ENCODE results near the gene OSER1. TPM values are rescaled to one million over a fixed set of nuclear protein-coding genes. Genes with fewer than 3 reads are reported as not detected.

Gene OSER1
- polyA plus RNA-seq, 3 donors: 42.3 to 89.1 (median 45.1) TPM

- DNase-seq: no peak
- H3K4me3 ChIP-seq (replicated peaks in 1 of 3; ENCODE audit: low read depth in 2 of 3, low read length in 3 of 3): no peak overlapping the region
- H3K9ac ChIP-seq (ENCODE audit: insufficient read depth, low read length, poor library complexity, severe bottlenecking): no peak overlapping the region
- Mint-ChIP-seq H3K4me1 (no peaks in the 10 kb centered on the region), H3K9me3 (no peaks in the 10 kb centered on the region), H3K27ac (no peak overlapping the region), H3K4me3 (no peak overlapping the region), H3K27me3 (ENCODE audit: low read depth in 3 of 3) (peaks cover 0 to 4% (median 0%) of the 10 kb centered on the region in 3 donors), H3K36me3 (no peaks in the 10 kb centered on the region)
- no peaks in the 10 kb centered on the region for H3K27me3 ChIP-seq (ENCODE audit: control insufficient read depth in 2 of 2, insufficient read depth in 2 of 2, low read length in 2 of 2)
- H3K27ac ChIP-seq (ENCODE audit: low read depth in 1 of 2, low read length in 2 of 2): no peak overlapping the region
- H4K20me1 ChIP-seq (ENCODE audit: insufficient read depth, low read length): no peaks in the 10 kb centered on the region
- no peak overlapping the region for H2AFZ ChIP-seq (ENCODE audit: insufficient read depth, low read depth, low read length, poor library complexity, severe bottlenecking)
- 91% methylated on average over 5 of the region's 10 CpGs for WGBS (ENCODE audit: insufficient coverage)
- H3K36me3 ChIP-seq (replicated peaks in 1 of 2; ENCODE audit: control insufficient read depth in 1 of 2, insufficient read depth in 2 of 2, low read length in 2 of 2): no peaks in the 10 kb centered on the region
- no peak overlapping the region for H3K4me2 ChIP-seq (replicated peaks; ENCODE audit: extremely low read depth, low read length, poor library complexity, severe bottlenecking)
- TF ChIP-seq CTCF (IDR thresholded peaks at IDR 0.05): no peak
- H3K9me3 ChIP-seq (replicated peaks in 1 of 2; ENCODE audit: control insufficient read depth in 1 of 2, insufficient read depth in 1 of 2, low read length in 2 of 2): no peaks in the 10 kb centered on the region
- intact Hi-C loops (cut with micrococcal nuclease): no loop called here
- H3K4me1 ChIP-seq (ENCODE audit: control insufficient read depth in 1 of 2, insufficient read depth in 2 of 2, low read length in 2 of 2): no peaks in the 10 kb centered on the region
- no peaks in the 10 kb centered on the region for H3K79me2 ChIP-seq (ENCODE audit: insufficient read depth, low read length)
These were observed 21.3 kb upstream of the OSER1 start for GRCh38 chr20:44231713-44232468.

- no peaks in the 10 kb centered on the region for H3K4me1 Mint-ChIP-seq
- H3K27ac Mint-ChIP-seq: peak overlapping the region in 1 of 7 donors; percentile 25
These were observed 20.6 kb upstream of the OSER1 start for GRCh38 chr20:44231193-44231592.

More at GRCh38 chr20:44231193-44231592, 20.6 kb upstream of the OSER1 start:
- no peak for TF ChIP-seq CTCF (IDR thresholded peaks at IDR 0.05)
- Histone ChIP-seq H2AFZ (ENCODE audit: insufficient read depth, low read depth, low read length, poor library complexity, severe bottlenecking) (no peak overlapping the region), H3K27me3 (ENCODE audit: control insufficient read depth in 2 of 2, insufficient read depth in 2 of 2, low read length in 2 of 2) (no peaks in the 10 kb centered on the region), H3K79me2 (ENCODE audit: insufficient read depth, low read length) (no peaks in the 10 kb centered on the region), H3K4me2 (replicated peaks; ENCODE audit: extremely low read depth, low read length, poor library complexity, severe bottlenecking) (no peak overlapping the region), H3K9ac (ENCODE audit: insufficient read depth, low read length, poor library complexity, severe bottlenecking) (no peak overlapping the region), H3K9me3 (replicated peaks in 1 of 2; ENCODE audit: control insufficient read depth in 1 of 2, insufficient read depth in 1 of 2, low read length in 2 of 2) (no peaks in the 10 kb centered on the region), H3K27ac (ENCODE audit: low read depth in 1 of 2, low read length in 2 of 2) (no peak overlapping the region), H3K4me1 (ENCODE audit: control insufficient read depth in 1 of 2, insufficient read depth in 2 of 2, low read length in 2 of 2) (no peaks in the 10 kb centered on the region), H3K36me3 (replicated peaks in 1 of 2; ENCODE audit: control insufficient read depth in 1 of 2, insufficient read depth in 2 of 2, low read length in 2 of 2) (no peaks in the 10 kb centered on the region), H3K4me3 (replicated peaks in 1 of 3; ENCODE audit: low read depth in 2 of 3, low read length in 3 of 3) (no peak overlapping the region), H4K20me1 (ENCODE audit: insufficient read depth, low read length) (no peaks in the 10 kb centered on the region)
- Mint-ChIP-seq H3K27me3 (ENCODE audit: low read depth in 3 of 3) (peaks cover 0 to 4% (median 0%) of the 10 kb centered on the region in 3 donors), H3K4me3 (no peak overlapping the region), H3K36me3 (no peaks in the 10 kb centered on the region), H3K9me3 (no peaks in the 10 kb centered on the region)
- DNase-seq: no peak
- intact Hi-C loops (cut with micrococcal nuclease): no loop called here
- WGBS (ENCODE audit: insufficient coverage): 96% methylated on average over 7 of the region's 7 CpGs
